ENCODE results near the gene TTC39A. TPM values are rescaled to one million over a fixed set of nuclear protein-coding genes. Genes with fewer than 3 reads are reported as not detected.

The TTC39A gene
- total RNA-seq, 1 experiment from 2014 or later, result 8.3 TPM

DNA sequence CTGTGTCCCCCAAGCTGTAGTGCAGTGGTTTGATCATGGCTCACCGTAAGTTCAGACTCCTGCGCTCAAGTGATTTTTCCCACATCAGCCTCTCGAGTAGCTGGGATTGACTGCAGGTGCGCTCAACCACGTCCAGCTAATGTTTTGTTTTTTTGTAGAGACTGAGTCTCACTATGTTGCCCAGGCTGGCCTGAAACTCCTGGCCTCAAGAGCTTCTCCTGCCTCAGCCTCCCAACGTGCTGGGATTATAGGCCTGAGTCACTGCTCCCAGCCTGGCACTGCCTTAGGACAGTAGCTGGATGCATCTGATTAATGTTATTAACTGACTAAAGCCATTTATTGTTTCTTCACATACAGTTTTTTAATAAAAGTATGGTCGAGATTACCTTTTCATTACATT lies 54.1 kb downstream of the TTC39A start:
- BruUV-seq (replicated peaks), result no TSS peak
- Histone ChIP-seq H3K36me3 (ENCODE audit: control insufficient read depth, insufficient read depth, low read length) (no peaks in the 10 kb centered on the region; the same call in 1 of the 2 replicates), H3K27me3 (ENCODE audit: control insufficient read depth, insufficient read depth, low read length) (no peaks in the 10 kb centered on the region), H3K4me1 (ENCODE audit: control insufficient read depth, insufficient read depth, low read length) (peaks cover 3% of the 10 kb centered on the region; the same call in 1 of the 2 replicates), H3K9me3 (ENCODE audit: control insufficient read depth, insufficient read depth, low read depth, low read length) (no peaks in the 10 kb centered on the region), H3K27ac (ENCODE audit: low read length) (no peak overlapping the region), H3K4me3 (ENCODE audit: low read depth in 2 of 2, low read length in 2 of 2) (no peak overlapping the region)
- ChIA-PET POLR2A (no interaction called here), CTCF (no interaction called here)
- DNase-seq (ENCODE audit: low read depth, low spot score) (no peak), ATAC-seq (peak; percentile 69; the same call in 1 of the 2 replicates)
- intact Hi-C loops (cut with micrococcal nuclease; ENCODE audit: unreplicated experiment) (no loop called here), in situ Hi-C loops (cut with HindIII; ENCODE audit: low pct_unique_long_range_greater_than_20kb, low sequenced_read_pairs) (no loop called here)
- TF ChIP-seq REST (IDR thresholded peaks at IDR 0.05; ENCODE audit: insufficient read depth in 1 of 2, low read depth in 2 of 2, low read length in 1 of 2) (no peak), TCF7L2 (IDR thresholded peaks at IDR 0.05; ENCODE audit: low read depth, low read length) (no peak), SIN3A (IDR thresholded peaks at IDR 0.05; ENCODE audit: borderline replicate concordance, insufficient read depth, low read depth, low read length) (no peak), CTCF (IDR thresholded peaks at IDR 0.05) (no peak), POLR2AphosphoS5 (IDR thresholded peaks at IDR 0.05; ENCODE audit: low read depth, low read length) (no peak)

DNA sequence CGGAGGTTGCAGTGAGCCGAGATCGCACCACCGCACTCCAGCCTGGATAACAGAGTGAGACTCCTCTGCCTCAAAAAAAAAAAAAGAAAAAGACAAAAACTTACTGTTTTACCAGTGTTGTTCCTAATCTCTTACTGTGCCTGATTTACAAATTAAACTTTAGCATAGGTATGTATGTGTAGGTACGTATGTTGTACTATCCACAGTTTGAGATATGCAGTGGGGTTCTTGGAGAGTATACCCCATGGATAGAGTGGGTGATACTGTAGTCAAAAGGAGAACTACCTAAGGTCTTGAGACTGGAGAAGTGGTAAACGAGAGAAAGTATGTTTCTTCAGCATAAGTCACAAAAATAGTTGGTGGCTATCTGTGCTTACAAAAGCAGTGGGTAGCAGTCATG lies 55.7 kb downstream of the TTC39A start:
- no TSS peak for BruUV-seq (replicated peaks)
- ATAC-seq (no peak), DNase-seq (ENCODE audit: low read depth, low spot score) (no peak)
- ChIA-PET CTCF (no interaction called here), POLR2A (no interaction called here)
- H3K9me3 ChIP-seq (ENCODE audit: control insufficient read depth, insufficient read depth, low read depth, low read length), result no peaks in the 10 kb centered on the region
- H3K4me1 ChIP-seq (ENCODE audit: control insufficient read depth, insufficient read depth, low read length), result peaks cover 3% of the 10 kb centered on the region; the same call in 1 of the 2 replicates
- in situ Hi-C loops (cut with HindIII; ENCODE audit: low pct_unique_long_range_greater_than_20kb, low sequenced_read_pairs), result no loop called here
- intact Hi-C loops (cut with micrococcal nuclease; ENCODE audit: unreplicated experiment), result no loop called here
- no peak overlapping the region for H3K27ac ChIP-seq (ENCODE audit: low read length)
- no peaks in the 10 kb centered on the region; the same call in 1 of the 2 replicates for H3K36me3 ChIP-seq (ENCODE audit: control insufficient read depth, insufficient read depth, low read length)
- H3K27me3 ChIP-seq (ENCODE audit: control insufficient read depth, insufficient read depth, low read length), result no peaks in the 10 kb centered on the region
- TF ChIP-seq TCF7L2 (IDR thresholded peaks at IDR 0.05; ENCODE audit: low read depth, low read length) (no peak), SIN3A (IDR thresholded peaks at IDR 0.05; ENCODE audit: borderline replicate concordance, insufficient read depth, low read depth, low read length) (no peak), POLR2AphosphoS5 (IDR thresholded peaks at IDR 0.05; ENCODE audit: low read depth, low read length) (no peak), CTCF (IDR thresholded peaks at IDR 0.05) (no peak), REST (IDR thresholded peaks at IDR 0.05; ENCODE audit: insufficient read depth in 1 of 2, low read depth in 2 of 2, low read length in 1 of 2) (no peak)
- H3K4me3 ChIP-seq (ENCODE audit: low read depth in 2 of 2, low read length in 2 of 2), result no peak overlapping the region

All from Panc1 (cell line).